H9 (cell line): ENCODE data around the gene CAMP. TPM values are rescaled to one million over a fixed set of nuclear protein-coding genes. Genes with fewer than 3 reads are reported as not detected.

Source experiments
- DNase-seq: peaks from one replicate; pipeline ENCODE4 v3.0.0-alpha.2; 2017
- H2AFZ ChIP-seq: one replicate; pipeline ENCODE4 v1.6.1; 2013; ENCODE audit warnings: mild to moderate bottlenecking, low read length, control low read depth, moderate library complexity
- H2AK5ac ChIP-seq: 2 replicates; pipeline ENCODE4 v1.6.1; 2013; ENCODE audit warnings: low read length, control low read depth, mixed read lengths; ENCODE audit not compliant: insufficient read length
- H2BK120ac ChIP-seq: one replicate; pipeline ENCODE4 v1.6.1; 2013; ENCODE audit warnings: low read depth, mild to moderate bottlenecking, low read length, control low read depth, inconsistent platforms; ENCODE audit not compliant: poor library complexity, severe bottlenecking
- H2BK12ac ChIP-seq: 2 replicates; pipeline ENCODE4 v1.6.1; 2013; ENCODE audit warnings: low read length, control low read depth, mixed read lengths, low read depth; ENCODE audit not compliant: insufficient read length
- H2BK15ac ChIP-seq: 2 replicates; pipeline ENCODE4 v1.6.1; 2013; ENCODE audit warnings: low read depth, low read length, control low read depth
- H2BK20ac ChIP-seq: one replicate; pipeline ENCODE4 v1.6.1; 2013; ENCODE audit warnings: low read depth, mild to moderate bottlenecking, low read length, control low read depth, inconsistent platforms; ENCODE audit not compliant: poor library complexity, severe bottlenecking
- H2BK5ac ChIP-seq: 2 replicates; pipeline ENCODE4 v1.6.1; 2013; ENCODE audit warnings: low read length, control low read depth, mixed read lengths; ENCODE audit not compliant: insufficient read length
- H3K14ac ChIP-seq: 2 replicates; pipeline ENCODE4 v1.6.1; 2013; ENCODE audit warnings: low read length, control low read depth; ENCODE audit not compliant: insufficient read depth
- H3K18ac ChIP-seq: 2 replicates; pipeline ENCODE4 v1.6.1; 2013; ENCODE audit warnings: low read depth, mild to moderate bottlenecking, mixed read lengths, low read length, control low read depth; ENCODE audit not compliant: insufficient read length
- H3K23ac ChIP-seq: 2 replicates; pipeline ENCODE4 v1.6.1; 2013; ENCODE audit warnings: low read length, control low read depth, mixed read lengths, low read depth; ENCODE audit not compliant: insufficient read length
- H3K23me2 ChIP-seq: 2 replicates; pipeline ENCODE4 v1.6.1; 2013; ENCODE audit warnings: low read depth, mild to moderate bottlenecking, mixed read lengths, low read length, control low read depth; ENCODE audit not compliant: insufficient read length, poor library complexity, severe bottlenecking
- H3K27ac ChIP-seq: 2 replicates; pipeline ENCODE4 v1.5.1; 2013; ENCODE audit warnings: low read length, control low read depth, mixed read lengths, low read depth; ENCODE audit not compliant: insufficient read length
- H3K27me3 ChIP-seq: 2 replicates; pipeline ENCODE4 v1.6.1; 2013; ENCODE audit warnings: low read length, control low read depth, inconsistent platforms; ENCODE audit not compliant: insufficient read depth
- H3K4ac ChIP-seq: 2 replicates; pipeline ENCODE4 v1.6.1; 2013; ENCODE audit warnings: low read depth, mild to moderate bottlenecking, control low read depth, inconsistent platforms, low read length, moderate library complexity
- H3K4me1 ChIP-seq: 2 replicates; pipeline ENCODE4 v1.6.1; 2013; ENCODE audit warnings: low read length, control low read depth, inconsistent platforms; ENCODE audit not compliant: insufficient read depth
- H3K4me2 ChIP-seq: 2 replicates; pipeline ENCODE4 v1.6.1; 2013; ENCODE audit warnings: low read length, control low read depth, mixed read lengths; ENCODE audit not compliant: insufficient read length, insufficient read depth
- H3K56ac ChIP-seq: 2 replicates; pipeline ENCODE4 v1.6.1; 2013; ENCODE audit warnings: low read depth, mild to moderate bottlenecking, mixed read lengths, low read length, control low read depth; ENCODE audit not compliant: insufficient read length
- H3K79me1 ChIP-seq: 2 replicates; pipeline ENCODE4 v1.6.1; 2013; ENCODE audit warnings: low read depth, mild to moderate bottlenecking, moderate library complexity, low read length, control low read depth, inconsistent platforms; ENCODE audit not compliant: insufficient read depth, poor library complexity, severe bottlenecking
- H3K79me2 ChIP-seq: 2 replicates; pipeline ENCODE4 v1.6.1; 2013; ENCODE audit warnings: low read length, control low read depth, inconsistent platforms; ENCODE audit not compliant: insufficient read depth
- H3K9ac ChIP-seq: 2 replicates; pipeline ENCODE4 v1.6.1; 2013; ENCODE audit warnings: low read length, control low read depth, mixed read lengths; ENCODE audit not compliant: insufficient read length; ENCODE audit errors: extremely low read depth
- H3K9me3 ChIP-seq: one replicate; pipeline ENCODE4 v1.6.1; 2013; ENCODE audit warnings: low read depth, low read length, inconsistent platforms; ENCODE audit not compliant: control insufficient read depth
- H3T11ph ChIP-seq: one replicate; pipeline ENCODE4 v1.6.1; 2013; ENCODE audit warnings: mild to moderate bottlenecking, low read length, control low read depth, inconsistent platforms
- H4K20me1 ChIP-seq: one replicate; pipeline ENCODE4 v1.6.1; 2013; ENCODE audit not compliant: control insufficient read depth, insufficient read length, insufficient read depth
- H4K5ac ChIP-seq: 2 replicates; pipeline ENCODE4 v1.6.1; 2013; ENCODE audit warnings: low read depth, mild to moderate bottlenecking, mixed read lengths, low read length, control low read depth; ENCODE audit not compliant: insufficient read length
- H4K8ac ChIP-seq: replicated peaks from 2 replicates; pipeline ENCODE4 v1.6.1; 2013; ENCODE audit warnings: low read length, control low read depth, mixed read lengths, low read depth; ENCODE audit not compliant: insufficient read length
- H4K91ac ChIP-seq: 2 replicates; pipeline ENCODE4 v1.6.1; 2013; ENCODE audit warnings: low read depth, mild to moderate bottlenecking, moderate library complexity, mixed read lengths, low read length, control low read depth; ENCODE audit not compliant: insufficient read length
- H3K27ac Mint-ChIP-seq, 3 experiments: 2 replicates in 2 of 3; 3 replicates in 1 of 3; pipeline ENCODE4 v1.8.0; 2020 to 2021; ENCODE audit warnings: mixed read lengths in 3 of 3, mild to moderate bottlenecking in 1 of 3, moderate library complexity in 1 of 3
- H3K27me3 Mint-ChIP-seq: 2 replicates; pipeline ENCODE4 v1.8.0; 2021; ENCODE audit warnings: low read depth, mild to moderate bottlenecking, moderate library complexity, mixed read lengths
- H3K36me3 Mint-ChIP-seq, 3 experiments: 2 replicates in 2 of 3; 3 replicates in 1 of 3; pipeline ENCODE4 v1.8.0; 2020 to 2021; ENCODE audit warnings: low read depth in 3 of 3, mixed read lengths in 3 of 3; ENCODE audit not compliant: insufficient read depth in 1 of 3
- H3K4me1 Mint-ChIP-seq, 2 experiments: 2 replicates each; pipeline ENCODE4 v1.8.0; 2020; ENCODE audit warnings: mixed read lengths in 2 of 2
- H3K4me3 Mint-ChIP-seq, 2 experiments: 2 replicates in 1 of 2; 3 replicates in 1 of 2; pipeline ENCODE4 v1.8.0; 2020 to 2021; ENCODE audit warnings: mild to moderate bottlenecking in 2 of 2, mixed read lengths in 2 of 2, moderate library complexity in 1 of 2
- H3K9me3 Mint-ChIP-seq, 2 experiments: 2 replicates in 1 of 2; 3 replicates in 1 of 2; pipeline ENCODE4 v1.8.0; 2020; ENCODE audit warnings: mild to moderate bottlenecking in 2 of 2, mixed read lengths in 2 of 2, moderate library complexity in 1 of 2
- WGBS: extraction: QIAGEN DNeasy Blood & Tissue Kit; methylation state at CpG from one replicate; pipeline ENCODE4 v1.1.7; 2013; ENCODE audit warnings: missing lambda C conversion rate, low lambda C conversion rate, mixed read lengths; ENCODE audit not compliant: insufficient read length; ENCODE audit errors: extremely low coverage; 5-methylcytosine and 5-hydroxymethylcytosine counted together
- total RNA-seq: library from RNA; stranded (reverse); gene quantifications from 2 replicates; pipeline ENCODE4 v1.2.1, GENCODE V29; 2021
- TF ChIP-seq, protein P1 (sequence below): fragments of 200-600 bp; sonication (generic); conservative IDR thresholded peaks from 3 replicates; pipeline ENCODE4 v1.8.0; 2021; ENCODE audit warnings: antibody characterized with exemption, mild to moderate bottlenecking

CAMP gene
- total RNA-seq, 1 experiment from 2014 or later: not detected

DNA sequence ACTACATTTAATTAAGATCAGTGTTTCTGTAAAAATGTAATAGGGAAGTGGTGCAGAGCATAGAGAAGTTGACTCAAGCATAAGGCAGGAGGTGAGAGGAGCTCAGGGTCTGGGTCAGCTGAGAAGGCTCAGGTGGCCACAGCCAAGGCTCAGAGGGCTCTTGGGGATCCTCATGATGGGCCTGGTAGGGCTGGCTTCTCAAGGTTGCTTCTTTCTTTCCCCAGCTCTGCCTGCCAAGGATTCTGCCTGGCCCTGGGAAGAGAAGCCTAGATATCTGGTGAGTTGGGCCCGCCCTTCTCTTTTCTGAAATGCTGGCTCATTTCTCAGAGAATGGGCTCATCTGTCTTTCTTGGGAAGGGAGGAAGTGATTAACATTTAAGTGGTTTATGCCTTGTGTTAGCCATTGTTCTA lies 24.1 kb downstream of the CAMP start:
- no peaks in the 10 kb centered on the region for H3K23me2 ChIP-seq
- no peak for DNase-seq
- H2BK20ac ChIP-seq: no peak overlapping the region
- no CpG with 5 or more reads among the region's 1 CpG for WGBS
- no peak overlapping the region for H4K91ac ChIP-seq
- peaks cover 6% of the 10 kb centered on the region for H3K79me1 ChIP-seq
- no peak overlapping the region for H3K4ac ChIP-seq
- no peak overlapping the region for H2AFZ ChIP-seq
- TF ChIP-seq, protein P1, sequence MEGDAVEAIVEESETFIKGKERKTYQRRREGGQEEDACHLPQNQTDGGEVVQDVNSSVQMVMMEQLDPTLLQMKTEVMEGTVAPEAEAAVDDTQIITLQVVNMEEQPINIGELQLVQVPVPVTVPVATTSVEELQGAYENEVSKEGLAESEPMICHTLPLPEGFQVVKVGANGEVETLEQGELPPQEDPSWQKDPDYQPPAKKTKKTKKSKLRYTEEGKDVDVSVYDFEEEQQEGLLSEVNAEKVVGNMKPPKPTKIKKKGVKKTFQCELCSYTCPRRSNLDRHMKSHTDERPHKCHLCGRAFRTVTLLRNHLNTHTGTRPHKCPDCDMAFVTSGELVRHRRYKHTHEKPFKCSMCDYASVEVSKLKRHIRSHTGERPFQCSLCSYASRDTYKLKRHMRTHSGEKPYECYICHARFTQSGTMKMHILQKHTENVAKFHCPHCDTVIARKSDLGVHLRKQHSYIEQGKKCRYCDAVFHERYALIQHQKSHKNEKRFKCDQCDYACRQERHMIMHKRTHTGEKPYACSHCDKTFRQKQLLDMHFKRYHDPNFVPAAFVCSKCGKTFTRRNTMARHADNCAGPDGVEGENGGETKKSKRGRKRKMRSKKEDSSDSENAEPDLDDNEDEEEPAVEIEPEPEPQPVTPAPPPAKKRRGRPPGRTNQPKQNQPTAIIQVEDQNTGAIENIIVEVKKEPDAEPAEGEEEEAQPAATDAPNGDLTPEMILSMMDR: no peak
- H3K9ac ChIP-seq: no peak overlapping the region
- H3K27me3 ChIP-seq: no peaks in the 10 kb centered on the region
- peak overlapping the region in 1 of 3 experiments; percentile 35; a peak in 2 of 7 replicates for H3K27ac Mint-ChIP-seq
- no peak overlapping the region for H2BK12ac ChIP-seq
- H4K8ac ChIP-seq: no peak overlapping the region
- H3K36me3 Mint-ChIP-seq: peaks cover 51 to 78% (median 74%) of the 10 kb centered on the region in 3 experiments
- H3K4me1 ChIP-seq: no peaks in the 10 kb centered on the region; the same call in 1 of the 2 replicates
- H3K4me1 Mint-ChIP-seq: peaks cover 24 to 25% of the 10 kb centered on the region in 2 experiments
- no peak overlapping the region for H3T11ph ChIP-seq
- H3K14ac ChIP-seq: no peak overlapping the region
- no peak overlapping the region for H2BK5ac ChIP-seq
- H4K20me1 ChIP-seq: peaks cover 2% of the 10 kb centered on the region
- H3K27ac ChIP-seq: no peak overlapping the region
- no peak overlapping the region for H3K23ac ChIP-seq
- H4K5ac ChIP-seq: no peak overlapping the region
- no peaks in the 10 kb centered on the region for H3K9me3 ChIP-seq
- no peak overlapping the region for H2BK15ac ChIP-seq
- peak overlapping the region in 1 of 2 experiments; percentile 31; a peak in 1 of 5 replicates for H3K4me3 Mint-ChIP-seq
- no peaks in the 10 kb centered on the region for H3K27me3 Mint-ChIP-seq
- H3K9me3 Mint-ChIP-seq: no peaks in the 10 kb centered on the region
- peaks cover 61% of the 10 kb centered on the region for H3K79me2 ChIP-seq
- no peak overlapping the region for H2BK120ac ChIP-seq
- no peak overlapping the region for H3K4me2 ChIP-seq
- H3K18ac ChIP-seq: no peak overlapping the region
- no peak overlapping the region for H2AK5ac ChIP-seq
- no peak overlapping the region for H3K56ac ChIP-seq
